ENCODE measurements around the gene MDFI.

DNA sequence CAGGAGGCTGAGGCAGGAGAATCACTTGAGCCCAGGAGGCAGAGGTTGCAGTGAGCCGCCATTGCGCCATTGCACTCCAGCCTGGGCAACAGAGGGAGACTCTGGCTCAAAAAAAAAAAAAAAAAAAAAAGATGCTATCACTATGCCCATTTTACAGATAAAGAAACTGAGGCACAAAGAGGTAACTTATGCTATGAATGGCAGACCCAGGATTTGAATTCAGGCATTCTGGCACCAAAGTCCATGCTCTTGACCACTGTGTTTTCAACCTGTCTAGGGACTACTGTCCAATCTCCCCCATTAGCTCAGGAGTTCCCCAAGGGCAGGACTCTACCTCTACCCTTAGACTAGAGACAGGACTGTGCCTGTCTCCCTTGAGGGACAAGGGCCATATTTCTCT is 9.1 kb upstream of the MDFI start:
- no peak for TF ChIP-seq EP300 (IDR thresholded peaks at IDR 0.05)
- TF ChIP-seq, protein P1, sequence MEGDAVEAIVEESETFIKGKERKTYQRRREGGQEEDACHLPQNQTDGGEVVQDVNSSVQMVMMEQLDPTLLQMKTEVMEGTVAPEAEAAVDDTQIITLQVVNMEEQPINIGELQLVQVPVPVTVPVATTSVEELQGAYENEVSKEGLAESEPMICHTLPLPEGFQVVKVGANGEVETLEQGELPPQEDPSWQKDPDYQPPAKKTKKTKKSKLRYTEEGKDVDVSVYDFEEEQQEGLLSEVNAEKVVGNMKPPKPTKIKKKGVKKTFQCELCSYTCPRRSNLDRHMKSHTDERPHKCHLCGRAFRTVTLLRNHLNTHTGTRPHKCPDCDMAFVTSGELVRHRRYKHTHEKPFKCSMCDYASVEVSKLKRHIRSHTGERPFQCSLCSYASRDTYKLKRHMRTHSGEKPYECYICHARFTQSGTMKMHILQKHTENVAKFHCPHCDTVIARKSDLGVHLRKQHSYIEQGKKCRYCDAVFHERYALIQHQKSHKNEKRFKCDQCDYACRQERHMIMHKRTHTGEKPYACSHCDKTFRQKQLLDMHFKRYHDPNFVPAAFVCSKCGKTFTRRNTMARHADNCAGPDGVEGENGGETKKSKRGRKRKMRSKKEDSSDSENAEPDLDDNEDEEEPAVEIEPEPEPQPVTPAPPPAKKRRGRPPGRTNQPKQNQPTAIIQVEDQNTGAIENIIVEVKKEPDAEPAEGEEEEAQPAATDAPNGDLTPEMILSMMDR (IDR thresholded peaks at IDR 0.05) = no peak
- no peak for TF ChIP-seq POLR2A (IDR thresholded peaks at IDR 0.05; ENCODE audit: low read depth)
- TF ChIP-seq POLR2AphosphoS5 (IDR thresholded peaks at IDR 0.05) = no peak

Measured in esophagus muscularis mucosa (tissue), 4 donors.